Smooth muscle cell of the brain vasculature (primary cell): ENCODE measurements around the gene KCTD20.
"Not testable (repeated sequence)": the region's sequence is repeated elsewhere in the genome, so short reads cannot be mapped to it uniquely, and the experiment has no call there.

Experiments used
- DNase-seq: peaks from one replicate; pipeline ENCODE4 v3.0.0-alpha.2; 2012; ENCODE audit warnings: low read depth, low spot score

Gene KCTD20

DNA sequence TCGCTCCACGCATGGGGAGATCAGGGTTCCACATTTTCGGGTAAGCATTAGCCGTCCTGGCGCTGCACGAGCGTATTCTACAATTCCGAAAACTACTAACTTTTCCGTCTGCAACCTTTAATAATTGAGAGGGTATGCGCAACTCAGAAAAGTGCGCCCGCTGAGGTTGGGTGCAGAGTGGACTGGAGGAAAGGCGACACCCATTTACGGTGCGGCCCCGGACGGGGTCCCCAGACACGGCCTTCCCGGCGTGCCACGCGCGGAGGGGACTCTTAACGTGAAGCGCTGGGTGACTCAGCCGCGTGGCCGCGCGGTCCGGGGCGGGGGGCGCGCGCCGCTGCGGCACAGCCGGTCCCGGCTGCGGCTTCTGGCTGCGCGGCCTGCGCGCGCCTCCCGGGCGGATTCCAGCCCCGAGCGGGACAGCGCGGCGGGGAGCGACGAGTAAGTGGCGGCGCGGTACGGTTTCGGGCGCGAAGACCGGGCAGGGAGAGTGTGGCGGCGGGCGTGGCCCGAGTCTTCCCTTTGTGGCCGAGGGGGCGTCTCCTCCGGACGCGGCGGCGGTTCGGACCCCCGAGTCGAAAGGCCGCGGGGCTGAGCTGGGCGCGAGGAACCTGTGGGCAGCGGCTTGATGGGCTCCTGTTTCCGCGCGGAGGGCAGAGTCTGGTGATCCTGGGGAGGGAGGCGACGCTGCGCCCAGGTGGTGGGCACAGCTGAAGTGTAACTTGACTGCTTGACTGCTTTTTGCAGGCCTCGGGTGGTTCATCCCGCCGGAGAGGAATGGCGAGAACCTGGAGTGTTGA lies at the start of gene KCTD20, which contains the start of gene PXT1:
Gene KCTD20 (plus strand): TSS at position 330 of the 800 bp plus-strand sequence. CDS start 27,098 bp downstream, outside the sequence.
Gene PXT1 (minus strand): TSS at position 184 of the 800 bp plus-strand sequence. CDS start 16,772 bp downstream, outside the sequence.
- DNase-seq, result peak; percentile 69

DNA sequence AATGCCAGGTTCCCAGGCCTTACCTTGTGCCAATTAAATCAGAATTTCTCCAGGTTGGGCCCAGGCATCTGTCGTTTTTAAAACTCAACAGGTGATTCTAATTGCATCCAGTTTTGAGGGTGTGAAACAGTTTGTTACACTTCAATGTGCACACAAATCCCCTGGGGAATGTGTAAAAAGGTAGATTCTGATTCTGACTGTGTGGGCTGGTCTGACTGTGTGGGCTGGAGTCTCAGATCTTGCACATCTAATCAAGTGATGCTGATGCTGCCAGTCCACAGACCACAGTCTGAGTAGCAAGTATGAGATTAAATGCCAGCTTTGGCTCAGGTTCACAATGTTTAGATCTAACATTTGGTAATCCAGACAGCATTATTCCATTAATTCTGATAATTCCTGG lies 42.8 kb upstream of the KCTD20 start:
- DNase-seq, result no peak

- DNase-seq, result no peak
Observed at GRCh38 chr6:36402481-36402880, 40.3 kb upstream of the KCTD20 start.

DNA sequence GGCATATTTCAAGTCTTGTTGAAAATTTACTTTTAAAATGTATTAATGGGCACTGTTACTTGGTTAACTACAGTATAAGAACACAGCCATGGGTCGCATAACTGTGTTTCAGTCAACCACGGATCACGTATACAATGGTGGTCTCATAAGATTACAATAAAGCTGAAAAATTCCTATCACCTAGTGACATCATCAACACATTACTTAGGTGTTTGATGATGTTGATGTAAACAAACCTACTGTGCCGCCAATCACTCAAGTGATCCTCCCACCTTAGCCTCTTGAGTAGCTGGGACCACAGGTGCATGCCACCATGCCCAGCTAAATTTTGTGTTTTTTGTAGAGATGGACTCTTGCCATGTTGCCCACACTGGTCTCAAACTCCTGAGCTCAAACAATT lies 38.6 kb upstream of the KCTD20 start:
- DNase-seq, result no peak

DNA sequence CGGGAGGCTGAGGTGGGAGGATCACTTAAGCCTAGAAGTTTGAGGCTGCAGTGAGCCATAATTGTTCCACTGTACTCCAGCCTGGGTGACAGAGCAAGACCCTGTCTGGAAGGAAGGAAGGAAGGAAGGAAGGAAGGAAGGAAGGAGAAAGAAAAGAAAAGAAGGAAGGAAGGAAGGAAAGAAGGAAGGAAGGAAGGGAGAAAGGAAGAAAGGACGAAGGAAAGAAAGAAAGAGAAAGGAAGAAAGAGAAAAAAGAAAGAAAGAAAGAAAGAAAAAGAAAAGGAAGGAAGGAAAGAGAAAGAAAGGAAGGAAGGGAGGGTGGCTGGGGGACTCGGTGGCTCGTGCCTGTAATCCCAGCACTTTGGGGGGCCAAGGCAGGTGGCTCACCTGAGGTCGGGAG lies 33.1 kb upstream of the KCTD20 start:
- not testable (repeated sequence) for DNase-seq

DNA sequence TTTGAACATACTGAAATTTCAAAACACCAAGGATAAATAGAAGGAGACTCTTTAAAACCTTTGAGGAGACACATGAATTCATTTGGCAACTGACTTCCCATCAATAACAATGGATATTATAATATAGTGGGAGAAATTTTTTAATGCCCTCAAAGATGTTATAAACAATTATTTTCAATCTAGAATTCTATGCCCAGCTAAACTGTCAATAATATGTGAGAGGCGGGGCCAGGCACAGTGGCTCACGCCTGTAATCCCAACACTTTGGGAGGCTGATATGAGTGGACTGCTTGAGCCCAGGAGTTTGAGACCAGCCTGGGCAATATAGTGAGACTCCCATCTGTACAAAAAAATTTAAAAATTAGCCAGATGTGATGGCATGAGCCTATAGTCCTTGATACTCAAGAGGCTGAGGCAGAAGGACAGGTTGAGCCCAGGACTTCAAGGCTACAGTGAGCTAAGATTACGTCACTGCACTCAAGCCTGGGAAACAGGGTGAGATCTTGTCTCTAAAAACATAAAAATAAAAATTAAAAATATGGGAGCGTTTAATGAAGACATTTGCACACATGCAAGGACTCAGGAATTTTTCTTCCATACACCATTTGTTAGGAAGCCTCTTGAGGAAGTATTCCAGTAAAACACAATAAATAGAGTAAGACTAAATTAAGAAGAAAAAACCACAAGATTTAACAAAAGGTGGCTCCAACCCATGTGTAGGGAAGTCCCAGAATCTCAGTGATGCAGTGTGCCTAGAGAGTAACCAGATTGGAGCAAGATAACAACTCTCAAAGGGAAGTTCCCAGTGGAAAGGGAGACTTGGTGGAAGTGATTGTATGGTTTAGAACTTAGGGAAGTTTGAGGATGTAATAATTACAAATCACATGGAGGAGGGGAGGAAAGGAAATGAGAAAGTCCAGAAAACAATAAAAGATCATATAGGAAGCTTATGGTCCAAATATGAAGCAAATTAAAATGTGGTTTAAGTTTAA lies 29.0 kb upstream of the KCTD20 start:
- DNase-seq, result no peak

GRCh38 chr6:36414481-36414880 lies 28.3 kb upstream of the KCTD20 start:
- DNase-seq, result no peak

DNA sequence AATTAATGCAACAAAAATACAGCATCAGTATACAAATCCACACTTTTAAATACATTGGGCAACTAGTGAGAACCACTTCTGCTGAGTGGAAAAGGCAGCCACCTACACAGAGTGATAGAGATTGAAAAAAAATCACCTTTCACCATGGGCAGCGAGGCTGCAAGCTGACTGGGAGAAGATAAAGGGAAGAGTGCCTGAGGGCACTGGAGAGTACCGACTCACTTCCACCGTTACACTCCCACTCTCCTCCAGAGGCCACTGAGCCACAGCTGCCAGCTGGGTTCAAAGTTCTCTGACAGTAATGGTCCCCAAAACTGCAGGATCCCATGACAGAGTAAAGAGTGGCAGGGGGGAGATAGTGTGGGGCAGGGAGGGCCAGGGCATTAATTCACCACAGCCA lies 24.2 kb upstream of the KCTD20 start:
- DNase-seq, result no peak

GRCh38 chr6:36419310-36419709 lies 23.5 kb upstream of the KCTD20 start:
- DNase-seq, result no peak

DNA sequence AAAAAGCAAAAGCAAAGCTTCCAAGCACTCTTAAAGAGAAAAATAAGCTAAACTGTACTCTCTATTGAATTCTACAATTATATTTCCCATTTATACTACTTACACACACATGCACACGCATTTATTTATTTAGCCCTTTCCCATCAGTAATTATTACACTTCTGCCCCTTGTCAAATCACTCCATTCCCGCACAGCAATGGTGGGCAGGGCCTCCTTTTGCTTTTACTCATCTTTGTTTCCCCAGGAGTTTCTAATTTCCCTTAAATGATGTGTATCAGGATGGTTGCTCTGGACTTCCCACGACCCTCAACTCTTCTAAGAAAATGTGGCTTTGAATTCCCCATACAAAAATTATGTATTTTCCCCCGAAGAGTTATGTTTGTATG lies 20.1 kb upstream of the KCTD20 start:
- DNase-seq, result no peak

GRCh38 chr6:36423101-36423824 lies 19.5 kb upstream of the KCTD20 start:
- DNase-seq, result peak; percentile 98

- no peak for DNase-seq
Observed at GRCh38 chr6:36426622-36427021, 16.2 kb upstream of the KCTD20 start.

DNA sequence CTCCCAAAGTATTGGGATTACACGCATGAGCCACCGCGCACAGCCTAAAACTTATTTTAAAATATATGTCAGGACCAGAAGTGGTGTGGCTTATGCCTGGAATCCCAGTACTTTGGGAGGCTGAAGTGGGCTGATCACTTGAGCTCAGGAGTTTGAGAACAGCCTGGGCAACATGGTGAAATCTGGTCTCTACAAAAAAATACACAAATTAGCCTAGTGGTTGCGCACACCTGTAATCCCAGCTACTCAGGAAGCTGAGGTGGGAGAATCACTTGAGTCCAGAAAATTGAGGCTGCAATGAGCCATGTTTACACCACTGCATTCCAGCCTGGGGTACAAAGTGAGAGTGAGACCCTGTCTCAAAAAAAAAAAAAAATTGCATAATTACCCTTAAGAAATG lies 13.9 kb upstream of the KCTD20 start:
- no peak for DNase-seq

DNA sequence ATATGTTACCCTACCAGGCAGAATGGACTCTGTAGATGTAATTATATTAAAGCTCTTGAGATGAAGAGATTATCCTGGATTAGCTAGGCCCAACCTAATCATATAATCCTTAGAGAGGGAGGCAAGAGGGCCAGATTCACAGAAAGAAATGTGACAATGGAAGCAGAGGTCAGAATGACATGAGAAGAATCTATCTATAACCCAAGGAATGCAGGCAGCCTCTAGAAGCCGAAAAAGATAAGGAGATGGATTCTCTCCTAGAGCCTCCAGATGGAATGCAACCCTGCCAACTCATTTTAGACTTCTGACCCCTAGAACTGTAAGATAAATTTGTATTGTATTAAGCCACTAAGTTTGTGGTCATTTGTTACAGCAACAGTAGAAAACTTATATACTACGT lies 12.4 kb upstream of the KCTD20 start:
- no peak for DNase-seq

GRCh38 chr6:36431197-36431596 lies 11.6 kb upstream of the KCTD20 start:
- DNase-seq, result no peak

DNA sequence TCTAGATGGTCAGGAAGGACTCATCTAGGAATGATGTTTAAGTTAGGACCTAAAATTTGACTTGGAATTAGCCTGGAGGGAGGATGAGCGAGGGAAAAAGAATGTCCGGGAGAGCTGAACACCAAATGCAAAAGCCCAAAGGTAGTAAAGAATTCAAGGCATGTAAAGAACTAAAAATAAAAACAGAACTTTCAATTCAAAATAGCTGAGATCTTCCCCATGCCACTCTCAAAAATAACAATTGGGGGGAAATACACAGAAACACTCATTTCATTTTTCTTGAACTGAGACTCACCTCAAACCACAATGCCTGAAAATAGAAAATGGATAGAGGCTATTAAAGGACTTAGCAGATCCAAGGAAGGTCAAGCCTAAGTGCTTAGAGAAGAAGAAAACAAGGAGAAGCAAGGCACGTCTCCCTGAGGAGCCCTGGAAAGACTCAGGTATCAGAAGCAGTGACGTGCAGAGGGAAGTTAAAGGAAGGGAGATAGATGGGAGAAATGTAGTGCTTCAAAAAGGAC lies 10.6 kb upstream of the KCTD20 start:
- no peak for DNase-seq

DNA sequence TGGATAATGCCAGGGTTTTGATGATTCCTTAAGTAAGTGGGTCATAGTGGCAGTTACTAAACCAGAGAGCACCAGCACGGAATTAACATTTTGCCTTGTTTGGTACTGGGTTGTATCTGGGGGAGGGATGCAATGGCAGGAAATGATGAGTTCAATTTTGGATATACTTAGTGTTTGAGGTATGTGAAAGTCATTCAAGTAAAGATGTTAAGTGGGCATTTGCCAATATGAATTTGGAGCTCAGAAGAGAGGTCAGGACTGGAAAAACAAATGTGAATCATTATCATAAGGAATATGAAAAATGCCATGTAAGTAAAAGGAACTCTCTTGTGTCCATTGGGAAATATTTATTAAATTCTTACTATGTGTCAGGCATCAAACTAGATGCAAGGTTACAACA lies 6.3 kb upstream of the KCTD20 start:
- no peak for DNase-seq

DNA sequence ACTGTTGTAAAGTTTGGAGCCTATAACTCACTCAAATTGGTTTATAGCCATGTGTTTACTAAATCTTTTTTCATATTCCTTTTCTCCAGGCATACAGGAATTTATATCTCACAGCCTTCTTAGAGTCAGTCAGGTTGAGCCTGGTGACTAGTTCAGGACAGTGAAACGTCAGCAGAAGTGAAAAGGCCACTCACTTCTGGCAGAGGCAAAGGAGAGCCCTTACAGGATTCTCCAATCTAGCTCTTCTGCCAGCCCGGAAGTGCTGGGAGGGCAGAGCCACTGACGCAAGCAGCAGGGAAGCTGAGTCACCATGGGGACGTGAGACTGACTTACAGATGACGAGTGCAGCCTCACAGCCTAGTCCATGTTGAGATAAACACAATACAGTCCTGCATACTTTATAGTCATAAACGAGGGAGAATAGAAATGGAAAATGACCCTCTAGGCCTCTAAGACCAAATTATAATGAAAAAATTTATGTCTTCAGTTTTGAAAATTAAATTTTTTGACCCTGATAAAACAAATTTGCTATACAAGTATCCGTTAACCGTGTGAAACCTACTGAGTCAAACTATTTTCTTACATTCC lies 1.4 kb upstream of the KCTD20 start:
- DNase-seq, result peak; percentile 90

GRCh38 chr6:36442103-36442670 lies 613 bp upstream of the KCTD20 start:
- DNase-seq, result no peak
